Measurements from ENCODE around the gene GRID2.

- TF ChIP-seq CTCF (conservative IDR thresholded peaks at IDR 0.05 in 1 of 2, IDR thresholded peaks at IDR 0.05 in 1 of 2; ENCODE audit: low read depth in 1 of 2, low read length in 2 of 2) (no peak), EZH2 (IDR thresholded peaks at IDR 0.05; ENCODE audit: low read length, missing control alignments) (no peak)
These were observed 758.1 kb downstream of the GRID2 start for GRCh38 chr4:93061826-93062225.

Measured in fibroblast of lung (primary cell).